ENCODE data around the gene NDC80.

Gene NDC80

DNA sequence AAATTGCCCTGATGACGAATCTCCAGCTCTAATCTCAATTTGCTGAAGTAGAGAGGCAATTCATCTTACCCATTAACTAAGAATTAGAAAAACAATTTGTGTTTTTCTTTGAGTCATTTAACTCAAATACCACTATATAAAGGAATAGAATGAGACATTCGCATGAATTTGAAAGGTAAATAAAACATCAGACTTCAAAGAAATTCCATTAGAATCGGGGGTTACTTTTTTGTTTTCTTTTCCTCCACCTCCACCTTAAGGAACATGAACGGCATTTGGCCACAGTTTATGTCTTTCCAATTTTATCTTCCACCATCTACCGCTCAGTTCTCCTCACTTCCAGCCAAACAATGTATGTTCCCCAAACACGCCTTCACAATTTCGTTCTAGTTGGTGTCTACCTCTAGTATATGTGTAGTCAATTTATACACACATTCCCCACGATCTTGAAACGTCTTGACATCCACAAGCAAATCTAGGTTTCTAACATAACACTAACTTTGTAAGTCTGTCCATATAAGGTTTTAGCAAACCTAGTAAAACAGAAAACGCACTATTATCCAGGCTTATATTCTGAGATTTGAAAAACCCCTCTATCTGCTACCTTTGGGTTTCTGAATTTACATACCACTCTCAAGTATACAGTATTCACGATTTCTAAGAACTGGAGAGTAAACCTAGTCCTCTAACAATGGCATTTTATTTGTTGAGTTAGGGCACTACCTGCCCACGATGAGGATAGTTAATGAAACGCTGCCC lies 83.0 kb downstream of the NDC80 start:
- no peaks in the 10 kb centered on the region for H3K36me3 ChIP-seq (ENCODE audit: control insufficient read depth in 2 of 2, insufficient read depth in 1 of 2, low read length in 2 of 2)
- peaks cover 5% of the 10 kb centered on the region for H3K4me1 ChIP-seq (ENCODE audit: control insufficient read depth, insufficient read depth, low read length)
- POLR2A ChIA-PET = interaction anchor here (0.6 to 2.5 kb wide), 4 partner anchors 19 to 81 kb away, joined by 3 to 10 read pairs (median 4); no protein-coding TSS in a partner anchor
- H3K27ac ChIP-seq (ENCODE audit: extremely low read depth, low read depth, low read length) = peak overlapping the region; percentile 99; the same call in 1 of the 2 replicates
- H3K4me3 ChIP-seq (ENCODE audit: low read depth, low read length) = no peak overlapping the region; the same call in 1 of the 2 replicates
- no peak for TF ChIP-seq ZNF223 (tag by site-specific recombination; IDR thresholded peaks at IDR 0.05)
- TF ChIP-seq, protein P1, sequence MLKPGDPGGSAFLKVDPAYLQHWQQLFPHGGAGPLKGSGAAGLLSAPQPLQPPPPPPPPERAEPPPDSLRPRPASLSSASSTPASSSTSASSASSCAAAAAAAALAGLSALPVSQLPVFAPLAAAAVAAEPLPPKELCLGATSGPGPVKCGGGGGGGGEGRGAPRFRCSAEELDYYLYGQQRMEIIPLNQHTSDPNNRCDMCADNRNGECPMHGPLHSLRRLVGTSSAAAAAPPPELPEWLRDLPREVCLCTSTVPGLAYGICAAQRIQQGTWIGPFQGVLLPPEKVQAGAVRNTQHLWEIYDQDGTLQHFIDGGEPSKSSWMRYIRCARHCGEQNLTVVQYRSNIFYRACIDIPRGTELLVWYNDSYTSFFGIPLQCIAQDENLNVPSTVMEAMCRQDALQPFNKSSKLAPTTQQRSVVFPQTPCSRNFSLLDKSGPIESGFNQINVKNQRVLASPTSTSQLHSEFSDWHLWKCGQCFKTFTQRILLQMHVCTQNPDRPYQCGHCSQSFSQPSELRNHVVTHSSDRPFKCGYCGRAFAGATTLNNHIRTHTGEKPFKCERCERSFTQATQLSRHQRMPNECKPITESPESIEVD (tag by site-specific recombination; IDR thresholded peaks at IDR 0.05) = peak; percentile 61; the same call in 1 of the 2 replicates
- TF ChIP-seq ZNF274 (IDR thresholded peaks at IDR 0.05; ENCODE audit: low read length) = no peak
- TF ChIP-seq ZNF274 (tag by site-specific recombination; IDR thresholded peaks at IDR 0.05; ENCODE audit: borderline replicate concordance) = no peak
- TF ChIP-seq, protein P2, sequence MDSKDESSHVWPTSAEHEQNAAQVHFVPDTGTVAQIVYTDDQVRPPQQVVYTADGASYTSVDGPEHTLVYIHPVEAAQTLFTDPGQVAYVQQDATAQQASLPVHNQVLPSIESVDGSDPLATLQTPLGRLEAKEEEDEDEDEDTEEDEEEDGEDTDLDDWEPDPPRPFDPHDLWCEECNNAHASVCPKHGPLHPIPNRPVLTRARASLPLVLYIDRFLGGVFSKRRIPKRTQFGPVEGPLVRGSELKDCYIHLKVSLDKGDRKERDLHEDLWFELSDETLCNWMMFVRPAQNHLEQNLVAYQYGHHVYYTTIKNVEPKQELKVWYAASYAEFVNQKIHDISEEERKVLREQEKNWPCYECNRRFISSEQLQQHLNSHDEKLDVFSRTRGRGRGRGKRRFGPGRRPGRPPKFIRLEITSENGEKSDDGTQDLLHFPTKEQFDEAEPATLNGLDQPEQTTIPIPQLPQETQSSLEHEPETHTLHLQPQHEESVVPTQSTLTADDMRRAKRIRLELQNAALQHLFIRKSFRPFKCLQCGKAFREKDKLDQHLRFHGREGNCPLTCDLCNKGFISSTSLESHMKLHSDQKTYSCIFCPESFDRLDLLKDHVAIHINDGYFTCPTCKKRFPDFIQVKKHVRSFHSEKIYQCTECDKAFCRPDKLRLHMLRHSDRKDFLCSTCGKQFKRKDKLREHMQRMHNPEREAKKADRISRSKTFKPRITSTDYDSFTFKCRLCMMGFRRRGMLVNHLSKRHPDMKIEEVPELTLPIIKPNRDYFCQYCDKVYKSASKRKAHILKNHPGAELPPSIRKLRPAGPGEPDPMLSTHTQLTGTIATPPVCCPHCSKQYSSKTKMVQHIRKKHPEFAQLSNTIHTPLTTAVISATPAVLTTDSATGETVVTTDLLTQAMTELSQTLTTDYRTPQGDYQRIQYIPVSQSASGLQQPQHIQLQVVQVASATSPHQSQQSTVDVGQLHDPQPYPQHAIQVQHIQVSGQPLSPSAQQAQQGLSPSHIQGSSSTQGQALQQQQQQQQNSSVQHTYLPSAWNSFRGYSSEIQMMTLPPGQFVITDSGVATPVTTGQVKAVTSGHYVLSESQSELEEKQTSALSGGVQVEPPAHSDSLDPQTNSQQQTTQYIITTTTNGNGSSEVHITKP (tag by site-specific recombination; IDR thresholded peaks at IDR 0.05) = peak; percentile 66
- H3K9me3 ChIP-seq (ENCODE audit: control insufficient read depth, insufficient read depth, low read depth, low read length) = no peaks in the 10 kb centered on the region
- CTCF ChIA-PET = no interaction called here

DNA sequence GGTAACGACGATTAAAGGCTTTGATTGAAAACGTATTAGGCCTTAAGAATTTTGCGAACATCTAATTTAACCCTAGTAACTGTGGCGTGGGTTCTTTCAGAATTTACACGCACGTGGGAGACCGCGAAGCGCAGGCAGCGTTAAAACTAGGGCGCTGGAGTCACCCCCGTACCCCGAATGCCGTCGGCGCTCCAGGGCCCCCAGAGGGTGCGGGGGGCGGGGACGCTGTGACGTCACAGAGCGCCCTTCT lies 83.5 kb downstream of the NDC80 start:
- Histone ChIP-seq H3K9me3 (ENCODE audit: control insufficient read depth, insufficient read depth, low read depth, low read length) (no peaks in the 10 kb centered on the region), H3K36me3 (ENCODE audit: control insufficient read depth in 2 of 2, insufficient read depth in 1 of 2, low read length in 2 of 2) (peaks cover 0 to under 1% of the 10 kb centered on the region in 2 experiments; a peak in 1 of 3 replicates), H3K4me1 (ENCODE audit: control insufficient read depth, insufficient read depth, low read length) (peaks cover 7% of the 10 kb centered on the region), H3K27ac (ENCODE audit: extremely low read depth, low read depth, low read length) (peak overlapping the region; percentile 99), H3K4me3 (ENCODE audit: low read depth, low read length) (peak overlapping the region; percentile 93)
- CTCF ChIA-PET = no interaction called here
- POLR2A ChIA-PET = interaction anchor here (0.6 to 2.5 kb wide), 7 partner anchors 14 to 81 kb away, joined by 3 to 10 read pairs (median 5); no protein-coding TSS in a partner anchor
- TF ChIP-seq GLIS2 (tag by site-specific recombination; IDR thresholded peaks at IDR 0.05) = peak; percentile 75; the same call in 1 of the 2 replicates
- TF ChIP-seq ZBTB21 (tag by site-specific recombination; IDR thresholded peaks at IDR 0.05) = peak; percentile 98
- TF ChIP-seq, protein P3, sequence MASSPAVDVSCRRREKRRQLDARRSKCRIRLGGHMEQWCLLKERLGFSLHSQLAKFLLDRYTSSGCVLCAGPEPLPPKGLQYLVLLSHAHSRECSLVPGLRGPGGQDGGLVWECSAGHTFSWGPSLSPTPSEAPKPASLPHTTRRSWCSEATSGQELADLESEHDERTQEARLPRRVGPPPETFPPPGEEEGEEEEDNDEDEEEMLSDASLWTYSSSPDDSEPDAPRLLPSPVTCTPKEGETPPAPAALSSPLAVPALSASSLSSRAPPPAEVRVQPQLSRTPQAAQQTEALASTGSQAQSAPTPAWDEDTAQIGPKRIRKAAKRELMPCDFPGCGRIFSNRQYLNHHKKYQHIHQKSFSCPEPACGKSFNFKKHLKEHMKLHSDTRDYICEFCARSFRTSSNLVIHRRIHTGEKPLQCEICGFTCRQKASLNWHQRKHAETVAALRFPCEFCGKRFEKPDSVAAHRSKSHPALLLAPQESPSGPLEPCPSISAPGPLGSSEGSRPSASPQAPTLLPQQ (tag by site-specific recombination; IDR thresholded peaks at IDR 0.05) = 0 out of 2 replicates have a peak, but pooled peaks have one; percentile 78
- no peak for TF ChIP-seq SETDB1 (IDR thresholded peaks at IDR 0.05; ENCODE audit: insufficient read length, low read length)
- TF ChIP-seq, protein P2 (tag by site-specific recombination; IDR thresholded peaks at IDR 0.05) = no peak
- TF ChIP-seq ZNF777 (tag by site-specific recombination; IDR thresholded peaks at IDR 0.05; ENCODE audit: borderline replicate concordance) = peak; percentile 79
- no peak for TF ChIP-seq ZNF664 (tag by site-specific recombination; IDR thresholded peaks at IDR 0.05)
- TF ChIP-seq, protein P4, sequence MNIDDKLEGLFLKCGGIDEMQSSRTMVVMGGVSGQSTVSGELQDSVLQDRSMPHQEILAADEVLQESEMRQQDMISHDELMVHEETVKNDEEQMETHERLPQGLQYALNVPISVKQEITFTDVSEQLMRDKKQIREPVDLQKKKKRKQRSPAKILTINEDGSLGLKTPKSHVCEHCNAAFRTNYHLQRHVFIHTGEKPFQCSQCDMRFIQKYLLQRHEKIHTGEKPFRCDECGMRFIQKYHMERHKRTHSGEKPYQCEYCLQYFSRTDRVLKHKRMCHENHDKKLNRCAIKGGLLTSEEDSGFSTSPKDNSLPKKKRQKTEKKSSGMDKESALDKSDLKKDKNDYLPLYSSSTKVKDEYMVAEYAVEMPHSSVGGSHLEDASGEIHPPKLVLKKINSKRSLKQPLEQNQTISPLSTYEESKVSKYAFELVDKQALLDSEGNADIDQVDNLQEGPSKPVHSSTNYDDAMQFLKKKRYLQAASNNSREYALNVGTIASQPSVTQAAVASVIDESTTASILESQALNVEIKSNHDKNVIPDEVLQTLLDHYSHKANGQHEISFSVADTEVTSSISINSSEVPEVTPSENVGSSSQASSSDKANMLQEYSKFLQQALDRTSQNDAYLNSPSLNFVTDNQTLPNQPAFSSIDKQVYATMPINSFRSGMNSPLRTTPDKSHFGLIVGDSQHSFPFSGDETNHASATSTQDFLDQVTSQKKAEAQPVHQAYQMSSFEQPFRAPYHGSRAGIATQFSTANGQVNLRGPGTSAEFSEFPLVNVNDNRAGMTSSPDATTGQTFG (tag by site-specific recombination; IDR thresholded peaks at IDR 0.05; ENCODE audit: borderline replicate concordance) = no peak
- TF ChIP-seq, protein P5, sequence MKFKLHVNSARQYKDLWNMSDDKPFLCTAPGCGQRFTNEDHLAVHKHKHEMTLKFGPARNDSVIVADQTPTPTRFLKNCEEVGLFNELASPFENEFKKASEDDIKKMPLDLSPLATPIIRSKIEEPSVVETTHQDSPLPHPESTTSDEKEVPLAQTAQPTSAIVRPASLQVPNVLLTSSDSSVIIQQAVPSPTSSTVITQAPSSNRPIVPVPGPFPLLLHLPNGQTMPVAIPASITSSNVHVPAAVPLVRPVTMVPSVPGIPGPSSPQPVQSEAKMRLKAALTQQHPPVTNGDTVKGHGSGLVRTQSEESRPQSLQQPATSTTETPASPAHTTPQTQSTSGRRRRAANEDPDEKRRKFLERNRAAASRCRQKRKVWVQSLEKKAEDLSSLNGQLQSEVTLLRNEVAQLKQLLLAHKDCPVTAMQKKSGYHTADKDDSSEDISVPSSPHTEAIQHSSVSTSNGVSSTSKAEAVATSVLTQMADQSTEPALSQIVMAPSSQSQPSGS (tag by site-specific recombination; IDR thresholded peaks at IDR 0.05; ENCODE audit: low read depth) = peak; percentile 64; the same call in 1 of the 2 replicates
- TF ChIP-seq, protein P6, sequence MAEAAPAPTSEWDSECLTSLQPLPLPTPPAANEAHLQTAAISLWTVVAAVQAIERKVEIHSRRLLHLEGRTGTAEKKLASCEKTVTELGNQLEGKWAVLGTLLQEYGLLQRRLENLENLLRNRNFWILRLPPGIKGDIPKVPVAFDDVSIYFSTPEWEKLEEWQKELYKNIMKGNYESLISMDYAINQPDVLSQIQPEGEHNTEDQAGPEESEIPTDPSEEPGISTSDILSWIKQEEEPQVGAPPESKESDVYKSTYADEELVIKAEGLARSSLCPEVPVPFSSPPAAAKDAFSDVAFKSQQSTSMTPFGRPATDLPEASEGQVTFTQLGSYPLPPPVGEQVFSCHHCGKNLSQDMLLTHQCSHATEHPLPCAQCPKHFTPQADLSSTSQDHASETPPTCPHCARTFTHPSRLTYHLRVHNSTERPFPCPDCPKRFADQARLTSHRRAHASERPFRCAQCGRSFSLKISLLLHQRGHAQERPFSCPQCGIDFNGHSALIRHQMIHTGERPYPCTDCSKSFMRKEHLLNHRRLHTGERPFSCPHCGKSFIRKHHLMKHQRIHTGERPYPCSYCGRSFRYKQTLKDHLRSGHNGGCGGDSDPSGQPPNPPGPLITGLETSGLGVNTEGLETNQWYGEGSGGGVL (tag by site-specific recombination; IDR thresholded peaks at IDR 0.05) = 0 out of 2 replicates have a peak, but pooled peaks have one; percentile 15
